GM21515 (cell line): ENCODE results near the gene TMEM156.
"Not testable (repeated sequence)": the region's sequence is repeated elsewhere in the genome, so short reads cannot be mapped to it uniquely, and the experiment has no call there.

Experiments
- ATAC-seq: cut with Tn5 transposase; IDR thresholded peaks from one replicate; pipeline ENCODE4 v1.9.1; 2021; ENCODE audit not compliant: unreplicated experiment

The TMEM156 gene

DNA sequence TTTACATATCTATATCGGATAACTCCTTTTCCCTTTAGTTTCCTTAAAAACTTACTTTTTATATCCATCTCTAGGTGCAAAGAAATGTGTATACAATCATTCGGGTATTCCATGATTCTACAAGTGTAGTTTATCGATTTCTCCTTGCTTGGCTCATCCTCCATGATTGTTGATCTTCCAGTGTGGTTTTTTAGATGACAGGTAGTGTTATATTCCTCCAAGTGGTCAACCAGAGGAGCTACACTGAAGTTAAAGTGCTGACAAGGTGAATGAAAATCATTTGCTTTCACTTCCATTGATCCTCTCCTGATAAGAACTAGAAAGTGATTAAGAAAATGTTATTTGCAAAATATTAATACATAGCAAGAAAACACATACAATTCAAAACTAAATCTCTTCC, 38.5 kb downstream of the TMEM156 start:
- ATAC-seq: no peak

DNA sequence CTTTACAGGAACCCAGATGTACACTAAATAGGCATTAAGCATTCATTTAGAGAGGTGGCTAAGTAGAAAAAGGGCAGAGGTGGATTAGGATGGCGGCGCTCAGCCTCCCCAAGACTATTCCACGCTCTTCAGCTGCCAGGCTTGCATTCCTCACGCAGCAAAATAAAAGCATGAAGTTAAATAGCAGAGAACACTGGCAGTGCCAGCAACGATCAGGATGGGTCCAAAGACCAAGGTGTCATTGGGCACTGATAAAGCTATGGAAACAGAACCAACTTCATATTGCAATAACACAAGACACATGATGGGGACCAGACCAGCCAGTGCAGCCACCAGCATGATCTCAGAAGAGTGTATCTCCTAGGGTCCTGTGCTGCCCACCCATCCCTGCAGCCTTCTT, 42.0 kb downstream of the TMEM156 start:
- ATAC-seq: no peak

GRCh38 chr4:38989487-38989886, 42.7 kb downstream of the TMEM156 start:
- ATAC-seq: no peak

DNA sequence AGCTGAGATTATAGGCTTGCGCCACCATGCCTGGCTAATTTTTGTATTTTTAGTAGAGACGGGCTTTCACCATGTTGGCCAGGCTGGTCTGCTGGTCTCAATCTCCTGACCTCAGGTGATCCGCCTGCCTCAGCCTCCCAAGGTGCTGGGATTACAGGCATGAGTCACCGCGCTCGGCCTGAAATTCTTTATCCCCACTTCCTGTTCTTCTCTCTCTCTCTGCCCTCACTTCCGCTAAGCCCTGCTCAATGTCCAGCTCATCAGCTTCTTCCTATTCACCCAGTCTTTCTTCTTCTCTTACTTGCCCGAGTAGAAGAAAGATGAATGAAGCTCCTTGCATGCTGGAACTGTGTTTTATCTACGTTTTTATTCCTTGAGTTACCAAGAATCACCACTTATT, 43.9 kb downstream of the TMEM156 start:
- not testable (repeated sequence) for ATAC-seq

- no peak for ATAC-seq
Measured at GRCh38 chr4:38987491-38987890, 44.7 kb downstream of the TMEM156 start.

DNA sequence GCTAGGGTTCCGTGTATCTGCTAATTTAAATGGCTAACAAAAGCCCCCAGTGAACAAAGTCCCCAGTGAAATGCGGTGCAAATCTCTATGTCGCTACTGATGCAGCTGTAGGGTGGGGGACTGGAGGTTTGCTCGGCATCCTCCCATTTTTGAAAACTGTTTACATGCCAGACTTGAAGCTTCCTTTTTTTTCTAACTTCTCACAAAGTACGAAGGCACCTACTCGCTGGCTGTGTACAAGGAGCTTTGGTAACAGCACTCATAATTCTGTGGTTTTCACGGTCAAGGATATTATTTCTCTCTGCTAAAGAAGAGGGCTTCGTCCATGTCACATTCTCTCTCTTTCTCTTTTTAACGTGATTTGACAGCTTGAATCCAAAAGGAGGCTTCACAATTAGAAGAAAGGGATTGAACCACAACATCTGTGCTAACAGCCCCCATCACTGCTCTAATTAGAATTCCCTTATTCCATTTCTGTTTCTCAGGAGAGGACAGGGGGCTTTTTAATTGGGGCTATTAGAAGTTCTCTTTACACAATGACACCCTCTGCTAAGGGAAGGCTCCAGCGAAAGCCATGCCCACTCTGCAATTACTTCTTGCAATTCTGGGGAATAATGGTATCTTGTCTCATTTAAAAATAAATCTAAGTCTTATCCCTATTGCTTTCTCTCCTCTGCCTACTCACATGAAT, 46.7 kb downstream of the TMEM156 start:
- no peak for ATAC-seq

DNA sequence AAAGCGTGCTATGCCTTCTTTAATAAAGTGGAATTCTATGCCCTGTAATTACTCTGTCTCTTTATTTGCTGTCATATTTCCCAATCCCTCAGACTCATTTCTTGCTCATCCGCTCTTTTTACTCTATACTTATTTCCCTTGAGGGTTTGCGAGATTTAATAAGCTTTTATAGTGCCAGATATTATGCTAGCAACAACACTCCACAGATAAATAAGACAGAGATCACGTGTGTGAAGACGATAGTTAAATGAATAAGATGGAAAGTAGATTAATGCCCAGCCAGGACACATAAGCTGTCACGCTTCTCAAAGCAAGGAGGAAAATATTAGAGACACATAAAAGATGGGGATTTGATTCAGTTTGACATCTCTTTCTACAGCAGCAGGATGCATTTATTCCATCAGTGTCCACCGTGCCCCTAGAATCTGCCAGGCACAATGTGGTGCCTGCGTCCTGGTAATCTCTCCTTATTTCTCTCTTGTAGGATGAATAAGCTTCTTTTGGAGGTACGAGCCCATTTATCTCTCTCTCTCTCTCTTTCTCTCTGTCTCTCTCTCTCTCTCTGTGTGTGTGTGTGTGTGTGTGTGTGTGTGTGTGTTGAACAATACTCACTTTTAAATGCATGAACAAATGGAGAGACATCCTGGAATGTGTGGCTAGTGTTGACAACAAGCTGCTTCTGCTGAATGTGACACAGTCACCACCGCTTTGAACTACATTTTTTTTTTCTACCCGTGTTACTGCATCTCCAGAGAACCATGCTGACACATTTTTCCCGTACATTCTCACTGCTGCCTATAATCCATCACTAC, 48.2 kb downstream of the TMEM156 start:
- ATAC-seq: no peak

DNA sequence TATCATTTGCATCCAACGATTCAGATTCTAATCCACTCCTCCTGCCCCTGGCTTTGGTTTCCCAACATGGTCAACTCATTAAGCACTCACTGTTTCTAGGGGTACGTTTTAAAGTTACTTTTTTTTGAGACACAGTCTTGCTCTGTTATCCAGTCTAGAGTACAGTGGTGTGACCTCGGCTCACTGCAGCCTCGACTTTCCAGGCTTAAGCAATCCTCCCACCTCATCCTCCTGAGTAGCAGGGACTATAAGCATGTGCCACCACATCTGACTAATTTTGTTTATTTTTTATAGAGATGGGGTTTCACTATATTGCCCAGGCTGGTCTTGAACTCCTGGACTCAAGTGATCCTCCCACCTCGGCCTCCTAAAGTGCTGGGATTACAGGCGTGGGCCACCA, 48.9 kb downstream of the TMEM156 start:
- no peak for ATAC-seq

DNA sequence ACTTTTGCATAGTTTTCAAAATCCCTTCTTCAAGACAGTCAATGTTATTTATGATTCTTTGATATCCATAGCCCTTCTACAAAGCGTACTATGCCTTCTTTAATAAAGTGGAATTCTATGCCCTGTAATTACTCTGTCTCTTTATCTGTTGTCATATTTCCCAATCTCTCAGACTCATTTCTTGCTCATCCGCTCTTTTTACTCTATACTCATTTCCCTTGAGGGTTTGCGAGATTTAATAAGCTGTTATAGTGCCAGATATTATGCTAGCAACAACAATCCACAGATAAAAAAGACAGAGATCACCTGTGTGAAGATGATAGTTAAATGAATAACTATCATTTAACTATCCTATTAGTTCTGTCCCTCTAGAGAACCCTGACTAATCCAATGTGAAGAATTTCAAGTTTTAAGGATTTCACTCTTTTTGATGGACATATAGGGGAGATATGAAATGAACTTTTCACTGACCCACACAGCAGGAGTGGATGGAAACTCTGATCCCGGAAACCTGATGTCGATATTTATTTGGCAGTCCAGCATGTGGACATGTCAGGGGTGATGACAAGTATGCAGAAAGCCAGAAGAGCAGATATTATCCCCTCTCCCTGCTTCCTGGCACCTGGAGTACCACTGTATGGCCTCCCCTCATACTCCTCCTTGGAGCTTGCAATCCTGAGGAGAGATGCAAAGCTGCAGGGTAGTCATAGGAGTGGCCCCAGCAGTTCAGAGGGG, 49.7 kb downstream of the TMEM156 start:
- ATAC-seq: no peak

GRCh38 chr4:38980903-38981676, 51.1 kb downstream of the TMEM156 start:
- no peak for ATAC-seq

GRCh38 chr4:38979511-38980230, 52.5 kb downstream of the TMEM156 start:
- ATAC-seq: no peak

DNA sequence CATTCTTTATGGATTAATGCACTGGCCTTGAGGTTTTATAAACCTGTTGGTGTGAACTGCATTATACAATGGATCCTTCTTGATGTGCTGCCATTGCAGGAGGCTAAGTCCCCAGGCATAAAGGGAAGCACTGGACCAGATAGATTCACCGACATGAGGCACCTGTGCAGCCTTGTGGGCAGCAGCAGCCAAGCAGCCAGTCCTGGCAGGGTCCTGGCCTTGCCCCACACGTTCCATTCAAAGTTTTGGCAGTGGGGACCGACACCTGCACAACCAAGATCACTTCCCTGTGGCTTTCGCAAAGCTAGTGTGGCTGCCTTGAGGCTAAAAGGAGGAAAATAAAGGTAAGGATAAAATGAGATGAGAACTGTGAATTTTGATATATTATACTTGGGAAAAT, 53.1 kb downstream of the TMEM156 start:
- no peak for ATAC-seq

DNA sequence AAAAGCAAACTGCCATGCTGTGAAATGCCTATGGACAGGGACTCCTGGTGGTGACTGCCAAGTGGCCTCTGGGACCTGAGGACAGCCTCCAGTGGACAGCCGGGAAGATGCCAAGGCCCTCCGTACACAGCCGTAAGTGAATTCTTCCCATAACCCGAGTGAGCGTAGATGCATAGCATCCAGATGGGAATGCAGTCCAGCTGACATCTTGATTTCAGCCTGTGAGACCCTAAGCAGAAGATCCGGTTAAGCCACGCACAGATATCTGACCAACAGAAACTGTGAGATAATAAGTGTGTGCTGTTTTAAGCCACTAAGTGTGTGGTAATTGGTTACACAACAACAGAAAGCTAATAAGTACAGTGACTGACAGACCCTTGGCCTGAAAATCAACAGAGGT, 55.9 kb downstream of the TMEM156 start:
- ATAC-seq: no peak

DNA sequence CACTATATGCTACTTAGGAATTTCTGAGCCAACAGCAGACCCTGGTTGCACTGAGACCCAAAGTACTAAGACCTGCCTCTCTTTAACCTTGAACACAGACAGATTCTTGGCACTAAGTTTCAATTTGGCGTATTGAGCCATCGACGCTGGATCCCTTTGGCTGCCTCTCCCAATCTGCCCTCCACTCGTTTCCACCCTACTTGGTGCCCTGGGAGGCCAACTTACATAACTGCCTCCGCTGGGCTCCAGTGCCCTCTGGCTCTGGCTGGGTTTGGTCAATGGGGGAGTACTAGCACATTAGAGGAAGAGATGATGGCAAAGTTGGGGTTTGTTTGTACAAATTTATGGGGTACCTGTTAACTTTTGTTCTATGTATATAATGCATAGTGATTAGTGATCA, 63.5 kb downstream of the TMEM156 start:
- no peak for ATAC-seq

DNA sequence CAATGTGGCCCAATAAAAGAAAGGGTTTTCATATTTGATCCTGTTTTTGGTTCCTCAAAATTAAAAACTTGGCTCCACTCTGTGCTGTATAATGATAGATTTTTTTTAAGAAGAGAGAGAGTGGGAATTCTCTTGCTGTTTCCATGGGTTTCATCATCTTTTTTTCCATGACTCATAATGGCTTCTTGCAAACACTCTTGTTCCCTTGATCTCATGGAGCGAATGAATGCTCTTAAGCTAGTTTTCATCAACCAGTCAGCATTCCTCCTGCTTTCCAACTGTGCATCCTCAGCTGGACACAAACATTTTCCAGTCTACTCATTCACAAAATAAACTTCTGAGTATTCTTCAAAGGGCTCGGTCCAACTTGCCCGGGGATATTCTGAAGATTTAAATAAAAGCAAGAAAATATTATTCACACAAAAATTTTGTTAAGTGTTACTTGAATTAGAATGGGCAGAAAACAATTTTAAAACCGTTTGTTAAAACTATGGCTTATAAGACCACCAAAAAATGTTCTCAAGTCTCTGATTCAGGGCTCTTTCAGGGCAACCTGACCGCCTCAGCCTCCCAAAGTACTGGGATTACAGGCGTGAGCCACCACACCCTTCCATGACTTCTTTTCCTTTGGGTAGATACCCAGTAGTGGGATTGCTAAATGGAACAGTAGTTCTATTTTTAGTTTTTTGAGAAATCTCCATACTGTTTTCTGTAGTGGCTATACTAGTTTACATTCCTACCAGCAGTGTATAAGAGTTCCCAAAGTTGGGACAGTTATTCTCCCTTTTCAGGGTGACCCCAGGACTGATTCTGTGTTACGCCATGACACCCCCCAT, 64.7 kb downstream of the TMEM156 start:
- no peak for ATAC-seq

- no peak for ATAC-seq
Measured at GRCh38 chr4:38965866-38966265, 66.3 kb downstream of the TMEM156 start.

DNA sequence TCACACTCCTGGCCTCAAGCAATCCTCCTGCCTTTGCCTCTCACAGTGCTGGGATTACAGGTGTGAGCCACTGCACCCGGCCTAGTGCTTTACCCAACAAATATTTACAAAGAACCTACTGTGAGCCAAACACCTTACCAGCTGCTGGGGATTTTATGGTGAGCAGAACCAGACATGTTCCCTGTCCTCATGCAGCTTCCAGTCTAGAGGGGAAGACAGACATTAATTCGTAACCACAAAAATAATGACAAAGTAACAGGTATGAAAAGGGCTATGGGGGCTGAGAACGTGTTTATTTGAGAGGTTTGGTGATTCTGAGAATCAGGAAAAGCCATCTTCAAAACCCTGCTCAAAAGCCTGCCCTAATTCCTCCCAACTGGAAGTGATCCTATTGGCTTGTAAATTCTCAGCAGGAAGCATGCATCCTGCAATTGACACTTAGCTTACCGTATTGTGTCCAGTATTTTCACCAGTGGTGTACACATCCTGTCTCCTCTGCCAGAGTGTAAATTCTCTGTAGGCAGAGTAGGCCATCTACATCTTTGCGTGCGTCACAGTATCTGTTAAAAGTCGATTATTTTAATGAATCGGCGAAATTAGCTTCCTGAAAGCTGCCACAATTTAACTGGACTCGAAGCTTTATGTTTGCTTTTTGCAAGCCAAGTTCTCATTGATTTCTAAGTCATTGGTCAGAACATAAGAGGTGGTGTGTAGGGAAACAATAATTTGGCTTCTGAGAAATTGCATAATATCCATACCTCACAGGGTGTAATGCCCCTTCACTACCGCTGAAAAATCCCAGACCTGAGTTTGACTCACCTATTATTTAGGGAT, 67.0 kb downstream of the TMEM156 start:
- no peak for ATAC-seq

DNA sequence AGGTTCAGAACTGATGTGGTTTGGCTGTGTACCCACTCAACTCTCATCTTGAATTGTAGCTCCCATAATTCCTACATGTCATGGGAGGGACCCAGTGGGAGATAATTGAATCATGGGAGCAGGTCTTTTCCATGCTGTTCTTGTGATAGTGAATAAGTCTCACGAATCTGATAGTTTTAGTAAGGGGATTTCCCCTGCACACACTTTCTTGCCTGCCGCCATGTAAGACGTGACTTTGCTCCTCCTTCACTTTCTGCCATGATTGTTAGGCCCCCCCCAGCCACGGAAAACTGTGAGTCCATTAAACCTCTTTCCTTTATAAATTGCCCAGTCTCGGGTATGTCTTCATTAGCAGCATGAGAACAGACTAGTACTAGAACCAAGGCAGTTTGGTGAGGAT, 73.0 kb downstream of the TMEM156 start:
- ATAC-seq: not testable (repeated sequence)
